Psoas muscle (tissue), 8 donors: ENCODE data around the gene C21orf58. TPM values are rescaled to one million over a fixed set of nuclear protein-coding genes. Genes with fewer than 3 reads are reported as not detected.

Source experiments
- ATAC-seq, 4 donors: fragments of 200-7000 bp; cut with Tn5 transposase; one replicate each; pipeline ENCODE4 v1.9.1; 2020; ENCODE audit warnings: moderate library complexity in 3 of 4, mild to moderate bottlenecking in 2 of 4
- DNase-seq, 2 donors: peaks; one replicate each; pipeline ENCODE4 v3.0.0-alpha.2; 2020
- H3K27ac ChIP-seq: fragments of 200-600 bp; one replicate; pipeline ENCODE4 v1.8.0; 2022
- H3K27me3 ChIP-seq, 3 donors: fragments of 200-600 bp in 1 of 3; one replicate each; pipeline versions ENCODE4 v1.6.1 to v1.8.0; 2013 to 2022; ENCODE audit warnings: low read length in 2 of 3, mild to moderate bottlenecking in 2 of 3, moderate library complexity in 1 of 3; ENCODE audit not compliant: insufficient read depth in 3 of 3
- H3K36me3 ChIP-seq, 2 donors: fragments of 200-600 bp in 1 of 2; one replicate each; pipeline versions ENCODE4 v1.6.1 to v1.8.0; 2013 to 2022; ENCODE audit warnings: low read depth in 1 of 2, mild to moderate bottlenecking in 1 of 2, moderate library complexity in 1 of 2; ENCODE audit not compliant: insufficient read depth in 1 of 2
- H3K4me1 ChIP-seq: fragments of 200-600 bp; one replicate; pipeline ENCODE4 v1.8.0; 2022
- H3K4me3 ChIP-seq: fragments of 200-600 bp; one replicate; pipeline ENCODE4 v1.8.0; 2022; ENCODE audit warnings: mild to moderate bottlenecking
- H3K9me3 ChIP-seq: fragments of 200-600 bp; one replicate; pipeline ENCODE4 v1.8.0; 2022
- CTCF ChIP-seq: fragments of 200-600 bp; IDR thresholded peaks from one replicate; pipeline ENCODE4 v1.8.0; 2022; ENCODE audit warnings: antibody characterized with exemption
- WGBS, 3 donors: extraction: QIAGEN DNeasy Blood & Tissue Kit; methylation state at CpG; one replicate each; pipeline versions ENCODE4 v1.1.6 to v1.1.7; 2013; 5-methylcytosine and 5-hydroxymethylcytosine counted together
- intact Hi-C, 2 donors: fragments of 100-400 bp; cut with DNase I; formaldehyde crosslinking; loops; one replicate each; pipeline versions ENCODE4 v1.11.0 to v1.14.2; 2022
- polyA plus RNA-seq, 3 donors: library from polyadenylated mRNA; stranded (reverse); fragments of 200-250 nt; gene quantifications; one replicate each; pipeline ENCODE4 v1.2.3, GENCODE V29; 2013
- total RNA-seq, 4 donors: library from RNA; stranded (reverse); fragmentation: NEBNext Ultra II Directional in 2 of 4; extraction: Animal tissue kit (Norgen Biotek cat#: 25700) in 2 of 4; gene quantifications; one replicate each; pipeline versions ENCODE4 v1.2.1 to v1.2.4, GENCODE V29; 2021 to 2023
- donor health status: healthy with polysubstance abuse.
- donor health status: DM: no; HTN: no; CAD: no; lungs with moderate emphysema.
- donor health status: Bipolar disorder and iron deficiency.
- donor health status: healthy.
- donor health status: DM: yes; HTN: yes; CAD: no.
- donor health status: DM: no; HTN: no; CAD: no.
- donor health status: DM: no; HTN: no; CAD: no.
- donor health status: DM: yes; HTN: yes; CAD: no.

C21orf58 gene
- total and polyA plus RNA-seq, 7 donors, result 0.38 to 3.0 (median 1.1) TPM

DNA sequence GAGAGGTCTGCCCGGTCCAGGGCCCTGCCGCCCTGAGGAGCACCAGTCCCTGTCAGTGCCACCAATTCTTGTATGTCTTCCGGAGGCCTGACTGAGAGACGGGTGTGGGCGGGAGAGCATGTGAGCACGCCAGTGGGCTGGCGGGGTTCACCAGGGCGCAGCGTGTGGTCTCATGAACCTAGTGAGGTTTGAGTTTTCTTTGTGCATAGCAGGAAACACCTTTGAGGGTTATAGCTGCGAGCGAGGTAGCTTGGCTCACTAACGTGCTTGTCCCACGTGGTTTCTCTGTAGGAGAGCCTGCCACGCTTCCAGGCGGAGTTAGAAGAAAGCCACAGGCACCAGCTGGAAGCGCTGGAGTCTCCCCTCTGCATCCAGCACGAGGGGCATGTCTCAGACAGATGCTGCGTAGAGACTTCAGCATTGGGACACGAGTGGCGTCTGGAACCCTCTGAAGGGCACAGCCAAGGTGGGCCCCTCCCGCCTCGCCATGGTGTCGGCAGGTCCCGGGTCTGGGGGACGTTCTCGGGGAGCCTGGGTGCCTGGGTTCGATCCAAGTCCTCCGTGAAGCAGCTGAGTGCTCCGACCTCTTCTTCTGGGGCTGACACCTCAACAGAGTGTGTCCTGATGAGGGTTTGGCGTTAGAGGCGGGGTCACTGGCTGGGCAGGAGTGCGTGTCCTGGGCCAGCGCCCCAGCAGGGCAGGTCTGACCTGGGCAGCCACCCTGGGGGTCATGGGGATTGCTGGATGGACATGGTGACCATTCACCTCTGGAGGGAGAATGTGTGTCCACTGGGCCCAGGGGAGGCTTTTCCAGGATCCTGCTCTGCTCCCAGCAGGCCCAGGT lies 31.7 kb upstream of the C21orf58 start:
- Histone ChIP-seq H3K27me3 (no peaks in the 10 kb centered on the region), H3K36me3 (peaks cover 6 to 99% of the 10 kb centered on the region in 2 donors), H3K27ac (peak overlapping the region; percentile 90), H3K9me3 (no peaks in the 10 kb centered on the region), H3K4me3 (peak overlapping the region; percentile 18), H3K4me1 (peaks cover 67% of the 10 kb centered on the region)
- 86 to 91% (median 89%) methylated on average over 33 of the region's 33 CpGs for WGBS, 3 donors
- ATAC-seq, result no peak
- intact Hi-C loops, result no loop called here
- TF ChIP-seq CTCF, result no peak
- DNase-seq, result peak in 1 of 2 donors; percentile 65

DNA sequence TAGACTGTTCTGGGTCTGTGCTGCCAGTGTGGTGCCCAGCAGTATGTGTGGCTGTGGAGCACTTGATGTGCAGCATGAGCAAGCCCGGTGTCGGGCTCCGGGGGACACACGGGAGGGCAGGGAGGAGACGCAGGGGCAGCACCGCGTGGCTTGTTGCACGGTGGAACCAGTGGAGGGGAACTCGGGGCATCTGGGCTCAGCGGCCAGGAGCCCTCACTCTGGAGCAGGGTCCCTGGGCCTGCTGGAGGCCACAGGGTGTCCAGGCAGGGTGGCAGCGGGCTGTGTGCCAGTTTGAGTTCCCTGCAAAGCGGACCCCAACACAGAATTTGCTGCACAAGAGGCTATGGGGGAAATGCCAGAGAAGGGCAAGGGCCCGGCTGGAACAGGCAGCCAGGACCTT lies 30.8 kb upstream of the C21orf58 start:
- peak overlapping the region; percentile 11 for H3K4me3 ChIP-seq
- peaks cover 72% of the 10 kb centered on the region for H3K4me1 ChIP-seq
- no peak for ATAC-seq
- no peak for DNase-seq
- 89 to 93% (median 93%) methylated on average over 13 of the region's 13 CpGs for WGBS, 3 donors
- no peaks in the 10 kb centered on the region for H3K27me3 ChIP-seq
- peak overlapping the region; percentile 90 for H3K27ac ChIP-seq
- H3K36me3 ChIP-seq, result peaks cover 7 to 99% of the 10 kb centered on the region in 2 donors
- no peak for TF ChIP-seq CTCF
- intact Hi-C loops, result no loop called here
- H3K9me3 ChIP-seq, result no peaks in the 10 kb centered on the region

- H3K4me1 ChIP-seq, result peaks cover 72% of the 10 kb centered on the region
- H3K4me3 ChIP-seq, result peak overlapping the region; percentile 7
- intact Hi-C loops, result no loop called here
- peaks cover 9 to 99% of the 10 kb centered on the region in 2 donors for H3K36me3 ChIP-seq
- no peaks in the 10 kb centered on the region for H3K27me3 ChIP-seq
- no peak for TF ChIP-seq CTCF
- H3K27ac ChIP-seq, result peak overlapping the region; percentile 90
- ATAC-seq (no peak), DNase-seq (no peak)
- WGBS, 3 donors, result 84 to 95% (median 88%) methylated on average over 16 of the region's 16 CpGs
- H3K9me3 ChIP-seq, result no peaks in the 10 kb centered on the region
Observed at GRCh38 chr21:46354046-46354445, 30.4 kb upstream of the C21orf58 start.

DNA sequence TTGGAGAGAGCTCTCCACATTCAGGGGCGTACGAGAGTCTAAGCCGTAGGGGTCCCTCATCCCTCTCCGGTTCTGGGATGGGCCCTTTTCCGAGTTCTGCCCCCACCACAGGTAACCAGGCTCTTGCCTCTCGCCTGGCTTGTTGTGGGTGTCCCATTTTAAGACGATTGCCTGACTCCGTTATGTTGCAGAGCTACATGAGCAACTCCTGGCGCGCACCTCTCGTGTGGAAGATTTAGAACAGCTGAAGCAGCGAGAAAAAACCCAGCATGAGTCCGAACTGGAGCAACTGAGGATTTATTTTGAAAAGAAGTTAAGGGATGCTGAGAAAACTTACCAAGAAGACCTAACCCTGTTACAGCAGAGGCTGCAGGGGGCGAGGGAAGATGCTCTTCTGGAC lies 29.2 kb upstream of the C21orf58 start:
- peak overlapping the region; percentile 77 for H3K4me3 ChIP-seq
- H3K4me1 ChIP-seq, result peaks cover 71% of the 10 kb centered on the region
- no peaks in the 10 kb centered on the region for H3K27me3 ChIP-seq
- intact Hi-C loops, result no loop called here
- peak in 1 of 2 donors; percentile 56 for DNase-seq
- H3K27ac ChIP-seq, result peak overlapping the region; percentile 95
- ATAC-seq, result peak in 1 of 4 donors; percentile 15
- no peaks in the 10 kb centered on the region for H3K9me3 ChIP-seq
- WGBS, 3 donors, result 67 to 83% (median 75%) methylated on average over 14 of the region's 14 CpGs
- peaks cover 9 to 92% of the 10 kb centered on the region in 2 donors for H3K36me3 ChIP-seq
- no peak for TF ChIP-seq CTCF
